Trophoblast cell (in vitro differentiated cells and primary cell): ENCODE results near the gene LSR.

Experiments
- DNase-seq, 2 donors: peaks; one replicate each; pipeline ENCODE4 v3.0.0-alpha.2; 2016
- H2AFZ ChIP-seq: 2 replicates; pipeline ENCODE4 v1.6.1; 2013; ENCODE audit warnings: low read length, moderate library complexity, mild to moderate bottlenecking; ENCODE audit not compliant: insufficient read depth, poor library complexity
- H2AK5ac ChIP-seq: 2 replicates; pipeline ENCODE4 v1.6.1; 2013; ENCODE audit warnings: mild to moderate bottlenecking, low read length
- H2BK120ac ChIP-seq: 2 replicates; pipeline ENCODE4 v1.6.1; 2013; ENCODE audit warnings: low read length, mild to moderate bottlenecking, moderate library complexity; ENCODE audit not compliant: insufficient read depth, poor library complexity
- H2BK12ac ChIP-seq: 2 replicates; pipeline ENCODE4 v1.6.1; 2013; ENCODE audit warnings: mild to moderate bottlenecking, low read length, moderate library complexity
- H2BK5ac ChIP-seq: 2 replicates; pipeline ENCODE4 v1.6.1; 2013; ENCODE audit warnings: low read length, low read depth, moderate library complexity, mild to moderate bottlenecking; ENCODE audit not compliant: poor library complexity
- H3K14ac ChIP-seq: 2 replicates; pipeline ENCODE4 v1.6.1; 2013; ENCODE audit warnings: mild to moderate bottlenecking, low read length
- H3K18ac ChIP-seq: 2 replicates; pipeline ENCODE4 v1.6.1; 2013; ENCODE audit warnings: mild to moderate bottlenecking, low read length
- H3K23ac ChIP-seq: 2 replicates; pipeline ENCODE4 v1.6.1; 2013; ENCODE audit warnings: low read length
- H3K27ac ChIP-seq: 2 replicates; pipeline ENCODE4 v1.5.1; 2013; ENCODE audit warnings: low read depth, mild to moderate bottlenecking, inconsistent platforms, low read length, moderate library complexity
- H3K27me3 ChIP-seq: 2 replicates; pipeline ENCODE4 v1.6.1; 2013; ENCODE audit warnings: inconsistent platforms, mild to moderate bottlenecking, low read length, moderate library complexity; ENCODE audit not compliant: insufficient read depth
- H3K36me3 ChIP-seq, 2 experiments: 1 replicate in 1 of 2; 2 replicates in 1 of 2; pipeline ENCODE4 v1.6.1; 2013; ENCODE audit warnings: low read length in 2 of 2, mild to moderate bottlenecking in 2 of 2, moderate library complexity in 1 of 2; ENCODE audit not compliant: insufficient read depth in 2 of 2, control insufficient read depth in 1 of 2
- H3K4ac ChIP-seq: 2 replicates; pipeline ENCODE4 v1.6.1; 2013; ENCODE audit warnings: low read depth, mild to moderate bottlenecking, low read length, moderate library complexity
- H3K4me1 ChIP-seq, 2 experiments: 1 replicate in 1 of 2; 2 replicates in 1 of 2; pipeline ENCODE4 v1.6.1; 2013; ENCODE audit warnings: low read length in 2 of 2, mild to moderate bottlenecking in 2 of 2, moderate library complexity in 1 of 2; ENCODE audit not compliant: insufficient read depth in 2 of 2, control insufficient read depth in 1 of 2
- H3K4me2 ChIP-seq: 2 replicates; pipeline ENCODE4 v1.6.1; 2013; ENCODE audit warnings: inconsistent platforms, mild to moderate bottlenecking, low read length, moderate library complexity
- H3K4me3 ChIP-seq: 2 replicates; pipeline ENCODE4 v1.5.1; 2013; ENCODE audit warnings: mild to moderate bottlenecking, low read depth, low read length, inconsistent platforms
- H3K79me1 ChIP-seq: one replicate; pipeline ENCODE4 v1.6.1; 2013; ENCODE audit warnings: low read length
- H3K79me2 ChIP-seq: 2 replicates; pipeline ENCODE4 v1.6.1; 2013; ENCODE audit warnings: low read length, mild to moderate bottlenecking; ENCODE audit not compliant: control insufficient read depth, insufficient read depth, poor library complexity
- H3K9ac ChIP-seq: 2 replicates; pipeline ENCODE4 v1.6.1; 2013; ENCODE audit warnings: mild to moderate bottlenecking, low read length
- H3K9me3 ChIP-seq: 2 replicates; pipeline ENCODE4 v1.6.1; 2013; ENCODE audit warnings: low read depth, mild to moderate bottlenecking, control low read depth, inconsistent platforms, low read length; ENCODE audit not compliant: insufficient read depth
- H4K12ac ChIP-seq: 2 replicates; pipeline ENCODE4 v1.6.1; 2013; ENCODE audit warnings: low read depth, mild to moderate bottlenecking, low read length, moderate library complexity
- H4K8ac ChIP-seq: 2 replicates; pipeline ENCODE4 v1.6.1; 2013; ENCODE audit warnings: low read depth, mild to moderate bottlenecking, low read length, moderate library complexity
- H4K91ac ChIP-seq: one replicate; pipeline ENCODE4 v1.6.1; 2013; ENCODE audit warnings: low read depth, mild to moderate bottlenecking, low read length, moderate library complexity
- WGBS: extraction: QIAGEN DNeasy Blood & Tissue Kit; methylation state at CpG from one replicate; pipeline ENCODE4 v1.1.7; 2013; ENCODE audit warnings: missing lambda C conversion rate; ENCODE audit not compliant: insufficient read length, insufficient coverage; ENCODE audit errors: extremely low coverage; 5-methylcytosine and 5-hydroxymethylcytosine counted together

LSR gene

GRCh38 chr19:35224681-35225571, 23.9 kb upstream of the LSR start:
- Histone ChIP-seq H2BK12ac (no peak overlapping the region), H3K4me3 (no peak overlapping the region), H3K9ac (no peak overlapping the region), H4K12ac (no peak overlapping the region), H3K9me3 (peaks cover 12% of the 10 kb centered on the region), H3K4ac (no peak overlapping the region), H3K14ac (no peak overlapping the region), H4K91ac (no peak overlapping the region), H3K23ac (no peak overlapping the region), H3K27ac (no peak overlapping the region), H4K8ac (no peak overlapping the region), H3K36me3 (no peaks in the 10 kb centered on the region), H3K27me3 (no peaks in the 10 kb centered on the region), H2AFZ (no peak overlapping the region), H3K4me1 (no peaks in the 10 kb centered on the region), H3K79me2 (no peaks in the 10 kb centered on the region), H3K18ac (no peak overlapping the region), H2BK120ac (no peak overlapping the region), H3K4me2 (no peak overlapping the region), H2AK5ac (no peak overlapping the region), H3K79me1 (no peaks in the 10 kb centered on the region), H2BK5ac (no peak overlapping the region)
- DNase-seq = no peak
- WGBS = no CpG with 5 or more reads among the region's 41 CpGs

- no peak overlapping the region for H2BK12ac ChIP-seq
- no peak overlapping the region for H3K23ac ChIP-seq
- no peak for DNase-seq
- no peak overlapping the region for H3K9ac ChIP-seq
- no peak overlapping the region for H2BK120ac ChIP-seq
- no CpG with 5 or more reads among the region's 6 CpGs for WGBS
- no peaks in the 10 kb centered on the region for H3K79me1 ChIP-seq
- no peak overlapping the region for H3K18ac ChIP-seq
- H4K8ac ChIP-seq = no peak overlapping the region
- H3K27ac ChIP-seq = no peak overlapping the region
- H3K4me1 ChIP-seq = no peaks in the 10 kb centered on the region
- H3K4ac ChIP-seq = no peak overlapping the region
- no peak overlapping the region for H2AFZ ChIP-seq
- no peaks in the 10 kb centered on the region for H3K36me3 ChIP-seq
- peak overlapping the region; percentile 56 for H3K4me3 ChIP-seq
- H2AK5ac ChIP-seq = no peak overlapping the region
- no peak overlapping the region for H3K14ac ChIP-seq
- H4K12ac ChIP-seq = no peak overlapping the region
- H3K27me3 ChIP-seq = no peaks in the 10 kb centered on the region
- no peak overlapping the region for H4K91ac ChIP-seq
- H3K4me2 ChIP-seq = no peak overlapping the region
- H3K79me2 ChIP-seq = no peaks in the 10 kb centered on the region
- H2BK5ac ChIP-seq = no peak overlapping the region
- H3K9me3 ChIP-seq = peaks cover 12% of the 10 kb centered on the region
These were observed 22.9 kb upstream of the LSR start for GRCh38 chr19:35225951-35226350.

GRCh38 chr19:35226748-35227147, 22.1 kb upstream of the LSR start:
- no peak overlapping the region for H3K27ac ChIP-seq
- DNase-seq = no peak
- no peak overlapping the region for H2BK5ac ChIP-seq
- no peak overlapping the region for H2AK5ac ChIP-seq
- no peaks in the 10 kb centered on the region for H3K27me3 ChIP-seq
- H3K4me1 ChIP-seq = no peaks in the 10 kb centered on the region
- H3K4me3 ChIP-seq = no peak overlapping the region
- no peaks in the 10 kb centered on the region for H3K79me2 ChIP-seq
- no peak overlapping the region for H3K23ac ChIP-seq
- H4K12ac ChIP-seq = no peak overlapping the region
- no peak overlapping the region for H2AFZ ChIP-seq
- no peak overlapping the region for H4K8ac ChIP-seq
- no CpG with 5 or more reads among the region's 5 CpGs for WGBS
- no peaks in the 10 kb centered on the region for H3K36me3 ChIP-seq
- no peak overlapping the region for H3K18ac ChIP-seq
- H3K4ac ChIP-seq = no peak overlapping the region
- H3K4me2 ChIP-seq = no peak overlapping the region
- no peak overlapping the region for H2BK120ac ChIP-seq
- H3K9ac ChIP-seq = no peak overlapping the region
- H3K14ac ChIP-seq = no peak overlapping the region
- no peak overlapping the region for H4K91ac ChIP-seq
- H2BK12ac ChIP-seq = no peak overlapping the region
- peaks cover 12% of the 10 kb centered on the region for H3K9me3 ChIP-seq
- no peaks in the 10 kb centered on the region for H3K79me1 ChIP-seq

GRCh38 chr19:35228177-35228930, 20.4 kb upstream of the LSR start, which contains the start of gene FAM187B:
TSS of gene FAM187B (minus strand) at chr19:35228739. CDS start at chr19:35228680, 59 bp downstream.
- Histone ChIP-seq H3K14ac (no peak within 1 kb of the TSS), H3K9ac (no peak within 1 kb of the TSS), H3K9me3 (peaks cover 9% of the 10 kb centered on the region), H2BK12ac (no peak within 1 kb of the TSS), H3K79me2 (no peaks in the 10 kb centered on the region), H3K18ac (no peak within 1 kb of the TSS), H2BK5ac (no peak within 1 kb of the TSS), H3K4me2 (no peak within 1 kb of the TSS), H2AFZ (no peak within 1 kb of the TSS), H4K91ac (no peak within 1 kb of the TSS), H3K79me1 (no peaks in the 10 kb centered on the region), H3K4me1 (peaks cover 0 to 2% of the 10 kb centered on the region in 2 experiments), H3K27ac (no peak within 1 kb of the TSS), H4K12ac (no peak within 1 kb of the TSS), H3K23ac (no peak within 1 kb of the TSS), H4K8ac (no peak within 1 kb of the TSS), H2AK5ac (no peak within 1 kb of the TSS), H3K36me3 (no peaks in the 10 kb centered on the region), H3K27me3 (no peaks in the 10 kb centered on the region), H2BK120ac (no peak within 1 kb of the TSS), H3K4me3 (no peak within 1 kb of the TSS), H3K4ac (no peak within 1 kb of the TSS)
- no peak for DNase-seq
- no CpG with 5 or more reads among the region's 14 CpGs for WGBS
